H9 (cell line): Measurements from ENCODE around the gene ANKRD28. TPM values are rescaled to one million over a fixed set of nuclear protein-coding genes. Genes with fewer than 3 reads are reported as not detected.

ENCODE experiments used
- DNase-seq: peaks from one replicate; pipeline ENCODE4 v3.0.0-alpha.2; 2017
- H2AFZ ChIP-seq: one replicate; pipeline ENCODE4 v1.6.1; 2013; ENCODE audit warnings: mild to moderate bottlenecking, low read length, control low read depth, moderate library complexity
- H2AK5ac ChIP-seq: 2 replicates; pipeline ENCODE4 v1.6.1; 2013; ENCODE audit warnings: low read length, control low read depth, mixed read lengths; ENCODE audit not compliant: insufficient read length
- H2BK120ac ChIP-seq: one replicate; pipeline ENCODE4 v1.6.1; 2013; ENCODE audit warnings: low read depth, mild to moderate bottlenecking, low read length, control low read depth, inconsistent platforms; ENCODE audit not compliant: poor library complexity, severe bottlenecking
- H2BK12ac ChIP-seq: 2 replicates; pipeline ENCODE4 v1.6.1; 2013; ENCODE audit warnings: low read length, control low read depth, mixed read lengths, low read depth; ENCODE audit not compliant: insufficient read length
- H2BK15ac ChIP-seq: 2 replicates; pipeline ENCODE4 v1.6.1; 2013; ENCODE audit warnings: low read depth, low read length, control low read depth
- H2BK20ac ChIP-seq: one replicate; pipeline ENCODE4 v1.6.1; 2013; ENCODE audit warnings: low read depth, mild to moderate bottlenecking, low read length, control low read depth, inconsistent platforms; ENCODE audit not compliant: poor library complexity, severe bottlenecking
- H2BK5ac ChIP-seq: 2 replicates; pipeline ENCODE4 v1.6.1; 2013; ENCODE audit warnings: low read length, control low read depth, mixed read lengths; ENCODE audit not compliant: insufficient read length
- H3K14ac ChIP-seq: 2 replicates; pipeline ENCODE4 v1.6.1; 2013; ENCODE audit warnings: low read length, control low read depth; ENCODE audit not compliant: insufficient read depth
- H3K18ac ChIP-seq: 2 replicates; pipeline ENCODE4 v1.6.1; 2013; ENCODE audit warnings: low read depth, mild to moderate bottlenecking, mixed read lengths, low read length, control low read depth; ENCODE audit not compliant: insufficient read length
- H3K23ac ChIP-seq: 2 replicates; pipeline ENCODE4 v1.6.1; 2013; ENCODE audit warnings: low read length, control low read depth, mixed read lengths, low read depth; ENCODE audit not compliant: insufficient read length
- H3K23me2 ChIP-seq: 2 replicates; pipeline ENCODE4 v1.6.1; 2013; ENCODE audit warnings: low read depth, mild to moderate bottlenecking, mixed read lengths, low read length, control low read depth; ENCODE audit not compliant: insufficient read length, poor library complexity, severe bottlenecking
- H3K27ac ChIP-seq: 2 replicates; pipeline ENCODE4 v1.5.1; 2013; ENCODE audit warnings: low read length, control low read depth, mixed read lengths, low read depth; ENCODE audit not compliant: insufficient read length
- H3K27me3 ChIP-seq: 2 replicates; pipeline ENCODE4 v1.6.1; 2013; ENCODE audit warnings: low read length, control low read depth, inconsistent platforms; ENCODE audit not compliant: insufficient read depth
- H3K4ac ChIP-seq: 2 replicates; pipeline ENCODE4 v1.6.1; 2013; ENCODE audit warnings: low read depth, mild to moderate bottlenecking, control low read depth, inconsistent platforms, low read length, moderate library complexity
- H3K4me1 ChIP-seq: 2 replicates; pipeline ENCODE4 v1.6.1; 2013; ENCODE audit warnings: low read length, control low read depth, inconsistent platforms; ENCODE audit not compliant: insufficient read depth
- H3K4me2 ChIP-seq: 2 replicates; pipeline ENCODE4 v1.6.1; 2013; ENCODE audit warnings: low read length, control low read depth, mixed read lengths; ENCODE audit not compliant: insufficient read length, insufficient read depth
- H3K56ac ChIP-seq: 2 replicates; pipeline ENCODE4 v1.6.1; 2013; ENCODE audit warnings: low read depth, mild to moderate bottlenecking, mixed read lengths, low read length, control low read depth; ENCODE audit not compliant: insufficient read length
- H3K79me1 ChIP-seq: 2 replicates; pipeline ENCODE4 v1.6.1; 2013; ENCODE audit warnings: low read depth, mild to moderate bottlenecking, moderate library complexity, low read length, control low read depth, inconsistent platforms; ENCODE audit not compliant: insufficient read depth, poor library complexity, severe bottlenecking
- H3K79me2 ChIP-seq: 2 replicates; pipeline ENCODE4 v1.6.1; 2013; ENCODE audit warnings: low read length, control low read depth, inconsistent platforms; ENCODE audit not compliant: insufficient read depth
- H3K9ac ChIP-seq: 2 replicates; pipeline ENCODE4 v1.6.1; 2013; ENCODE audit warnings: low read length, control low read depth, mixed read lengths; ENCODE audit not compliant: insufficient read length; ENCODE audit errors: extremely low read depth
- H3K9me3 ChIP-seq: one replicate; pipeline ENCODE4 v1.6.1; 2013; ENCODE audit warnings: low read depth, low read length, inconsistent platforms; ENCODE audit not compliant: control insufficient read depth
- H3T11ph ChIP-seq: one replicate; pipeline ENCODE4 v1.6.1; 2013; ENCODE audit warnings: mild to moderate bottlenecking, low read length, control low read depth, inconsistent platforms
- H4K20me1 ChIP-seq: one replicate; pipeline ENCODE4 v1.6.1; 2013; ENCODE audit not compliant: control insufficient read depth, insufficient read length, insufficient read depth
- H4K5ac ChIP-seq: 2 replicates; pipeline ENCODE4 v1.6.1; 2013; ENCODE audit warnings: low read depth, mild to moderate bottlenecking, mixed read lengths, low read length, control low read depth; ENCODE audit not compliant: insufficient read length
- H4K8ac ChIP-seq: replicated peaks from 2 replicates; pipeline ENCODE4 v1.6.1; 2013; ENCODE audit warnings: low read length, control low read depth, mixed read lengths, low read depth; ENCODE audit not compliant: insufficient read length
- H4K91ac ChIP-seq: 2 replicates; pipeline ENCODE4 v1.6.1; 2013; ENCODE audit warnings: low read depth, mild to moderate bottlenecking, moderate library complexity, mixed read lengths, low read length, control low read depth; ENCODE audit not compliant: insufficient read length
- H3K27ac Mint-ChIP-seq, 3 experiments: 2 replicates in 2 of 3; 3 replicates in 1 of 3; pipeline ENCODE4 v1.8.0; 2020 to 2021; ENCODE audit warnings: mixed read lengths in 3 of 3, mild to moderate bottlenecking in 1 of 3, moderate library complexity in 1 of 3
- H3K27me3 Mint-ChIP-seq: 2 replicates; pipeline ENCODE4 v1.8.0; 2021; ENCODE audit warnings: low read depth, mild to moderate bottlenecking, moderate library complexity, mixed read lengths
- H3K36me3 Mint-ChIP-seq, 3 experiments: 2 replicates in 2 of 3; 3 replicates in 1 of 3; pipeline ENCODE4 v1.8.0; 2020 to 2021; ENCODE audit warnings: low read depth in 3 of 3, mixed read lengths in 3 of 3; ENCODE audit not compliant: insufficient read depth in 1 of 3
- H3K4me1 Mint-ChIP-seq, 2 experiments: 2 replicates each; pipeline ENCODE4 v1.8.0; 2020; ENCODE audit warnings: mixed read lengths in 2 of 2
- H3K4me3 Mint-ChIP-seq, 2 experiments: 2 replicates in 1 of 2; 3 replicates in 1 of 2; pipeline ENCODE4 v1.8.0; 2020 to 2021; ENCODE audit warnings: mild to moderate bottlenecking in 2 of 2, mixed read lengths in 2 of 2, moderate library complexity in 1 of 2
- H3K9me3 Mint-ChIP-seq, 2 experiments: 2 replicates in 1 of 2; 3 replicates in 1 of 2; pipeline ENCODE4 v1.8.0; 2020; ENCODE audit warnings: mild to moderate bottlenecking in 2 of 2, mixed read lengths in 2 of 2, moderate library complexity in 1 of 2
- CTCF ChIP-seq: fragments of 200-600 bp; sonication (generic); conservative IDR thresholded peaks from 3 replicates; pipeline ENCODE4 v1.8.0; 2021; ENCODE audit warnings: antibody characterized with exemption, mild to moderate bottlenecking
- WGBS: extraction: QIAGEN DNeasy Blood & Tissue Kit; methylation state at CpG from one replicate; pipeline ENCODE4 v1.1.7; 2013; ENCODE audit warnings: missing lambda C conversion rate, low lambda C conversion rate, mixed read lengths; ENCODE audit not compliant: insufficient read length; ENCODE audit errors: extremely low coverage; 5-methylcytosine and 5-hydroxymethylcytosine counted together
- total RNA-seq: library from RNA; stranded (reverse); gene quantifications from 2 replicates; pipeline ENCODE4 v1.2.1, GENCODE V29; 2021

Gene ANKRD28
- total RNA-seq, 1 experiment from 2014 or later = 59.0 TPM

GRCh38 chr3:15659254-15659975 is 138.4 kb downstream of the ANKRD28 start:
- H3K27me3 ChIP-seq = no peaks in the 10 kb centered on the region
- H3K56ac ChIP-seq = no peak overlapping the region
- no peak overlapping the region for H3K4me3 Mint-ChIP-seq
- H4K91ac ChIP-seq = no peak overlapping the region
- H3K4me2 ChIP-seq = no peak overlapping the region
- H3K9me3 Mint-ChIP-seq = peaks cover 15 to 25% of the 10 kb centered on the region in 2 experiments
- H2BK12ac ChIP-seq = no peak overlapping the region
- peaks cover 11 to 18% (median 13%) of the 10 kb centered on the region in 3 experiments for H3K36me3 Mint-ChIP-seq
- no peak overlapping the region for H3K23ac ChIP-seq
- no peaks in the 10 kb centered on the region for H3K9me3 ChIP-seq
- H4K20me1 ChIP-seq = no peaks in the 10 kb centered on the region
- H3K23me2 ChIP-seq = no peaks in the 10 kb centered on the region
- no peaks in the 10 kb centered on the region for H3K79me2 ChIP-seq
- H3K4ac ChIP-seq = no peak overlapping the region
- no peak overlapping the region for H2AK5ac ChIP-seq
- H2BK5ac ChIP-seq = no peak overlapping the region
- TF ChIP-seq CTCF = no peak
- DNase-seq = no peak
- H2BK15ac ChIP-seq = no peak overlapping the region
- no peak overlapping the region for H4K5ac ChIP-seq
- H3K4me1 ChIP-seq = no peaks in the 10 kb centered on the region
- no peak overlapping the region for H4K8ac ChIP-seq
- no peak overlapping the region for H3K9ac ChIP-seq
- WGBS = no CpG with 5 or more reads among the region's 5 CpGs
- no peak overlapping the region for H3K14ac ChIP-seq
- H3T11ph ChIP-seq = no peak overlapping the region
- no peak overlapping the region for H3K27ac Mint-ChIP-seq
- H2BK20ac ChIP-seq = no peak overlapping the region
- H3K4me1 Mint-ChIP-seq = peaks cover 5 to 7% of the 10 kb centered on the region in 2 experiments; a peak in 3 of 4 replicates
- H2BK120ac ChIP-seq = no peak overlapping the region
- no peaks in the 10 kb centered on the region for H3K79me1 ChIP-seq
- H2AFZ ChIP-seq = no peak overlapping the region
- no peak overlapping the region for H3K27ac ChIP-seq
- H3K18ac ChIP-seq = no peak overlapping the region
- no peaks in the 10 kb centered on the region for H3K27me3 Mint-ChIP-seq
